HG02943 (cell line): ENCODE results near the gene GOLGA6L2.

ENCODE experiments used
- ATAC-seq: cut with Tn5 transposase; IDR thresholded peaks from one replicate; pipeline ENCODE4 v1.9.1; 2021; ENCODE audit warnings: mild to moderate bottlenecking, low read depth, moderate library complexity; ENCODE audit not compliant: unreplicated experiment

GOLGA6L2 gene, protein sequence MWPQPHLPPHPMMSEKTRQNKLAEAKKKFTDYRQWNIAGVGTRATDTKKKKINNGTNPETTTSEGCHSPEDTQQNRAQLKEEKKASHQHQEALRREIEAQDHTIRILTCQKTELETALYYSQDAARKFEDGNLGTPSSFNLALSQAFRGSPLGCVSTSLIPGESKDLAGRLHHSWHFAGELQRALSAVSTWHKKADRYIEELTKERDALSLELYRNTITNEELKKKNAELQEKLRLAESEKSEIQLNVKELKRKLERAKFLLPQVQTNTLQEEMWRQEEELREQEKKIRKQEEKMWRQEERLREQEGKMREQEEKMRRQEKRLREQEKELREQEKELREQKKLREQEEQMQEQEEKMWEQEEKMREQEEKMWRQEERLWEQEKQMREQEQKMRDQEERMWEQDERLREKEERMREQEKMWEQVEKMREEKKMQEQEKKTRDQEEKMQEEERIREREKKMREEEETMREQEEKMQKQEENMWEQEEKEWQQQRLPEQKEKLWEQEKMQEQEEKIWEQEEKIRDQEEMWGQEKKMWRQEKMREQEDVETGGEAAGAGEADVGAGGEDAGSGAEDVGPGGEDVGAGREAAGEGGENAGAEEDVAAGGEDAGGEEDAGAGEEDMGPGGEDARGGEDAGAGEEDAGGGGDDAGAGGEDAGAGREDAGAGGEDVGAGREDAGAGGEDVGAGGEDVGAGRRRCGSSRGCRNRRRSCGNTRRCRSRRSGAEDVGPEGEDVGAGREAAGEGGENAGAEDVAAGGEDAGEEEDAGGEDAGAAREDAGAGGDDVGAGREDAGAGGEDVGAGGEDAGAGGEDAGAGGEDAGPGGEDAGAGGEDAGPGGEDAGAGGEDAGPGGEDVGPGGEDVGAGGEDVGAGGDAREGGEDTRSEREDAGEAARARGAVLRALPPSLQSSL

DNA sequence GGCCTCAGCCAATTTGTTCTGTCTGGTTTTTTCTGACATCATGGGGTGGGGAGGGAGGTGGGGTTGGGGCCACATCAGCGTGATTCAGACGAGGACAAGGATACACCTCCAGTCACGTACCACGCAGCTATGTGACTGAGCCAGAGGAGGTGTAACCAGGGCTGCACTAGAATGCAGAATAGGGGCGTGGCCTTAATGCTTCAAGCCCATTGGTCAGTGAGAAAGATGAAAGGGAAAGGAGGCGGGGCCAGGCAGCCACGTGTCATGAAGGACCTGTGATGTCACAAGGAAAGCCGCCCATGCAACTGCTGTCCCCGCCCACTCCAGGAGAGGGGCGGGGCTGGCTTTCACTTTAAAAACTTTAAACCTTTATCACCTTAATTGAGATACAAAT, at the start of gene GOLGA6L2:
Gene GOLGA6L2, minus strand, starts transcription at position 137 of the 394 bp plus-strand sequence. Its CDS starts 62 bp downstream, at position 75.
- ATAC-seq, result no peak

DNA sequence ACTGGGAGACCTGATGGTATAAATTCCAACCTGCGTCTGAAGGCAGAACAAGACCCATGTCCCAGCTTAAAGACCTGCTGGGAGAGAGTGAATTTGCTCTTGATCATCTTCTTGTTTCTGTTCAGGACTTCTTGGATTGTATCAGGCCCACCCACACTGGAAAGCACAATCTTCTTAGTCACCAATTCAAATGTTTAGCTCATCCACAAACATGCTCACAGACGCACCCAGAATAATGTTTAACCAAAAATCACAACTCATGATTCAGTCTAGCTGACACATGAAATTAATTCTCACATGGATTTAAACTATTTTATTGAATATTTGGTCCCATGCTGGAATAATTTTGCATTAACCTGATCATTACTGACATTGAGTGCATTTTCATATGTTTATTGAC, 37.8 kb upstream of the GOLGA6L2 start:
- no peak for ATAC-seq

DNA sequence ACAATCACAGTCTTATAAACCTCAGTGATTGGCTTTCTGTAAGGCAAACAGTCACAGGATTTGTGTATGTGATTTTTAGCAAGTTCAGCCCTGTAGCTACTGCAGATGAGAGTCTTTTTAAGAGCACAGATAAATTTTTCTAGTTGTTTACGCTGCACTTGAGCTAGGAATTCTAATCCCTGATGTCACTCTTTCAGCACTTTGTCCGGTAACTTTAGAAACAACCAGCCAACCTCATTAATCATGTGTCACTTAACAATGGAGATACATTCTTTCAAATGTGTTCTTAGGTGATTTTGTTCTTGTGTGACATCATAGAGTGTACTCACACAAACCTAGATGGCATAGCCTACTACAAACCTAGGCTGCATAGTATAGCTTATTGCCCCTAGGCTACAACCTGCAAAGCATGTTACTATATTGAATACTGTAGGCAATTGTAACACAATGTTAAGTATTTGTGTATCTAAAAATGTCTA, 36.8 kb upstream of the GOLGA6L2 start:
- no peak for ATAC-seq

DNA sequence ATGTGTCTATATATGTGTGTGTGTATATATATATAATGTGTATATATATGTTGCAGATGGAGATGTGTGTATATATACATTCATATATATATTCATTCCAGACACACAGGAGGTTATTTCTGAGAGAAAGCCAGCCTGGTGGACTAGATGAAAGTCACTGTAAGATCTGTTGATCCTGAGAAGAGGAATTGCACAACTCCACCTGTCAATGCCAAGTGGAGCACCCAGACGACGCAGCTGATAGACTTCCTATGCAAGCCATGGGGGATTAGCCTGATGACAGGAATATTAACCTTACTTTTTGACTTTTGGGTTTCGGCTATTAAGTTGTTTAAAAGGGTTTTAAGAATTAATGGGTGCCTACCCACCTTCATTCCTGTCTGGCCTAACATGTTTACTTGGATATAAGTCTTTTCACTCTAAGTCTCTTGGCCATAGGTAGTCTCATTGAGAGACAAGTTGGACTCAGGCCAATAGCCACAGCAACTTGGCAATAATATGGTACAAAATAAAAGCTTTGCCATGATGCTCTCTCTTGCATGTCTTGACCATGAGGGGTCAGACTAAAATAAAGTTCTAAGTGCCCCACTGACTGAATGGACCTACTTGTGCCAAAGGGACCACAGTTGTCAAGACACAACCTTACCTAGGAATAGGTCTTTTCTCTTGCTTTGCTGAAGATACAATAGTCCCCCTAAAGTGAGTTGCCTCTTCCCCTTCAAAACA, 35.9 kb upstream of the GOLGA6L2 start:
- ATAC-seq, result no peak

DNA sequence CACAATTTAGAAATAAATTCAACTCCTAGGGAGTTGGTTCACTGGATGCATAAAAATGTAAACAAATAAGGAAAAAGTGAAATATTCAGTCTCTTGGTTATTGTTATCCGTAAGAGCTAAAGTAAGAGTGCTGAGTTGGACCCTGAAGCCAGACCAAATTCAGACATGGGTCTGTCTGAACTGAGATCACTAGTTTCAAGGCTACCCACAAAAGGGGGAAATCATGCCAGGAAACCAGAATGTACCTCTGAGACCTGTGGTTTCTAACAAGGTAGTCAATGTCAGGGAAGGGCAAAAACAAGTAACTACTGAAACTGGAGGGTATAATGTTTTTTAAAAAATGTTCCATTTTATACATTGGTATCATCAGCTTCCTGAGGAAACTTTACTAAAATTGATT, 35.2 kb upstream of the GOLGA6L2 start:
- ATAC-seq, result no peak

DNA sequence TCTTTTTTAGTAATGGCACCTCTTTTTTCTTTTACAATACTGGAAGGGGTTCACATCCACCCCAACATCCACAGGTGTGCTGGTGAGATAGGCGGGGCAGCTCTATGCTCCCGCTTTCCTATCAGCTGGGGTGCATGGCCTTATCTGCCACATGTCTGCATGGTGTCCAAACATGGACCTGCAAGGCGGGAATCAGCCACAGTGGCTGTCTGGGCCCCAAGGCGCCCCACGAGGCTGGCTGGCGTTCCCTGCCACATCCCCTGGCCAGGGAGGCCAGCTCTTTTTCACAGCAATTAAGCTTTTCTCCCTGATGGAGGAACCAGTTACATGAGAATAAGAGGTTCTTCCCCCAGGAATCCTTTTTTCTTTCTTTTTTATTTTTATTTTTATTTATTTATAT, 30.9 kb upstream of the GOLGA6L2 start:
- ATAC-seq, result no peak

DNA sequence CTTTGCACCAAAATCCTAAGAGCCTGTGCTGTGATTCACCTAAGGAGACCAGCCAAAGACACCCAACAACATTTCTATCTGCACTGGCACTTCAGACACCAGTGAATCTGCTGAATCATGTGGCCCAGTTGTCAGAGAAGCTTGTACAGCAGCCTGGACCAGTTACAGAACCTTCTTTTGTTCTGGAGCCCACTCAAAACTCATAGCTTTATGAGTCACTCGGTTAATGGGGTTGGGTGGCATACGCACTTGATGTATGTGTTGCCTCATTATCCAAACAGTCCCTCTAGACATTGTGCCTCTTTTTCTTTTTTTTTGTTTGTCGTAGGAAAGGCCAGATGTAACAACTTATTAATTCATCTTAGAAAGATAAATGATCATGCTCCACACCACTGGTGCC, 25.6 kb upstream of the GOLGA6L2 start:
- no peak for ATAC-seq

DNA sequence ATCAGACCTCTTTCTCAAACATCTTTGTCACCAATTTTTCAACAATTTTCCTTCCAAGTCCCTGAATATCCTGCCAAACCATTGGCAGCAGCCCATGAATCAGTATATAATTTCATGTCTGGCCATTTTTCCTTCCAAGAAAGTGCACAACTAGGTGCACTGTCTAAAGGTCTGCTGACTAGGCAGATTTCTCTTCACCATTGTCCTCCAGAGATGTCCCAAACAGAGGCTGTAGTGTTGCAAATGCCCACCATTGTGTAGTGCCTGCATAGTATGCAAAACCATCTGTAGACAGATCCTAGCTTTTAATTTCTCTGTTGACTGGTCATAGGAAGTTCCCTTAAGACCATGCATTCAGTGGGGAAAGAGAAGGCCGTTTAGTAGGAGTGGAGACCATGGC, 25.0 kb upstream of the GOLGA6L2 start:
- ATAC-seq, result no peak

DNA sequence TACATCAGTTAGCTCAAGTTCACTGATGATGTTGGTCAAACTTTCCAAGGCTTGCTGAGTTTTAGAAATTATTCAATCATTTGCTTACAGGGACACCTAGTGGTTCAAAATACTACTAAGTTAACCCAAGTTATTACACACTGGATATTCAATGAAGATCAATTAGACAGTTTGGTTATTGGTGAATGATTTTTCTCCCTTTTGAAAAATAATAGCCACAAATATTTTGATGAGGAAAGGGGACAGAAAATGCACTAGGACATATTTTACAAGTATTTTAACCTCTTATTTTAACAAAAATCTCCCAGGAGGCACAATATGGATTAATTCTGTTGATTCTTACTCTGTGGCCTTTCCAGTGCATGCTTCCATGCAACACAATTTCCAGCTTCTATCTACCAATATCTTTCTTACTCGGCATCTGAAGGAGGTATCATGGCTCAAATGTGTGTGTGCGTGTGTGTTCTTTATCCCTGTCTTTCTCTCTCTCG, 20.1 kb upstream of the GOLGA6L2 start:
- ATAC-seq, result no peak

DNA sequence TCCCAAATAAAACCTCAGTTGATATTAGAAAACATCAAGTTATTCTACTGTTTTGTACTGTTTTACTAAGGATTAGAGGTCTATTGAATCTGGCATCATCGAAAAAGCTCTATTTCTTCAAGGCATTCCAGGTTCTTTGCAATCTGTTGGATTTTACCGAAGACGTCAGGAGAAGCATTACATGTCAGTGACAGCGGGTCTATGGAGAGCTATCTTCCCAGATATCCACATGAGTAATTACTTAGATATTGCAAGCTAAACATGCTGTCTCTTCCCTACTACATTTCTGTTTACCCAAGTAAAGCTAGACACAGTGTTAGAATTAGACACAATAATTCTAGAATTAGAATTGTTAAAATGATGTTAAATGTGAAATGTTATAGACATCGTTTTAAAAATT, 10.8 kb upstream of the GOLGA6L2 start:
- ATAC-seq, result no peak

DNA sequence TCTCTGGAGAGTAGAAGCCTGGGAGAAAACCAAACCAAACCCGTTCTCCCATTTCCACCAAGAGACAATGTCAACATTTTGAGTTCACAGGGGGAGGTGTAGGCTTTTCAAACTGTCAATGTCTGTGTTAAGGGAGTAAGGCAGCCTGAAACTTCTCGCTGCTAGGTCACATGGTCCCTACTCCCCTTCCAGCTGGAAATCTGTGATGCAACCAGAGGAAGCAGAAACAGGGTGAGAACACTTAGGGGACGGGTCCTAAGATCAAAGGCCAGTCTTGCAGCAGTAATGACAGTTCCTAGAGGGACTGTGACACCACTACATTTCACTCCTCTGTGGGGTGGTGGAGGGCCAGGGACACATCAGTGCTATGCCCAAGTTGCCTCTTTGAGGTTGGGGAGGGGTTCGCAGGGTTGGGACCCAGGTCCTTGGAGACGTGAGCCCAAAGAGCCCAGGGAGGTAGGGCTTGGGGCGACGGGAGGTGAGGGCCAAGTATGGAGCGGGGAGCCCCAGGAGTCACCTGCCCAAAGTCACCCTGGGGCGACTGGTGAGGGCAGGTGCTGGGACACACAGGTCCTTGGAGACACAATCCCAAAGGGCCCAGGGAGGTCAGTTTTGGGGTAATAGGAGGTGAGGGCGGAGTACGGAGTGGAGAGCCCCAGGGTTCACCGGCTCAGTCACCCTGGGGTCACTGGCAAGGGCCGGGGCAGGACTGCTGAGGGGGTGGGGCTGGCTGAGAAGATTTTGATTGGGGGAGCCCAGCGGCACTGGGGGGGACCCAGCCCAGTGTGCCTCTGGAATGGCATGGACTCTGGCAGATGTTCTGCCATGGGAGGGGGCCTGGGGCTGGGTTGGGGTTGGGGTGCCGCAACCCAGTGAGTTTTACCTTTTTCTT, 582 bp downstream of the GOLGA6L2 start:
- no peak for ATAC-seq

DNA sequence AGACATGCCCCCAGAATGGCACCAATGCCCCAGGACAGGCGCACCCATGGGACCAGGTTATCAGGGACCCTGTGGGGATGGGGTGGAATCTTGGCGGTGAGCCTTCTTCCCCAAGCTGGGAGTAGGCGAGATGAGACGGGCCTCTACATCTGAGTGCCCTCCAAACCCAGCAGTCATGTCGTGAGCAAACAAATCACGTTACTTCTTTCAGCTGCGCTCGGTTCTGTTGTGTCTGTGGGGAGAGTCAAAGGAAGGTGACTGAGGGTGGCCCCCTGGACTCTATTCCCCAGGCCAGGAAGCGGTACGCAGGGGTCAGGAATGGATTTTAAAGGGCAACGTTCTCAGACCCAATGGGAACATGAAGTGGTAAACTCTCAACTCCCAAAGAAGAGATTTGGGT, 2.8 kb downstream of the GOLGA6L2 start:
- ATAC-seq, result no peak

DNA sequence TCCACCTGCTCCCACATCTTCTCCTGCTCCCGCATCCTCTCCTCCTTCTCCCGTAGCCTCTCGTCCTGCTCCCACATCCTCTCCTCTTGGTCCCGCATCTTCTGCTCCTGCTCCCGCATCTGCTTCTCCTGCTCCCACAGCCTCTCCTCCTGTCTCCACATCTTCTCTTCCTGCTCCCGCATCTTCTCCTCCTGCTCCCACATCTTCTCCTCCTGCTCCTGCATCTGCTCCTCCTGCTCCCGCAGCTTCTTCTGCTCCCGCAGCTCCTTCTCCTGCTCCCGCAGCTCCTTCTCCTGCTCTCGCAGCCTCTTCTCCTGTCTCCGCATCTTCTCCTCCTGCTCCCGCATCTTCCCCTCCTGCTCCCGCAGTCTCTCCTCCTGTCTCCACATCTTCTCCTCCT, 5.8 kb downstream of the GOLGA6L2 start:
- ATAC-seq, result no peak

DNA sequence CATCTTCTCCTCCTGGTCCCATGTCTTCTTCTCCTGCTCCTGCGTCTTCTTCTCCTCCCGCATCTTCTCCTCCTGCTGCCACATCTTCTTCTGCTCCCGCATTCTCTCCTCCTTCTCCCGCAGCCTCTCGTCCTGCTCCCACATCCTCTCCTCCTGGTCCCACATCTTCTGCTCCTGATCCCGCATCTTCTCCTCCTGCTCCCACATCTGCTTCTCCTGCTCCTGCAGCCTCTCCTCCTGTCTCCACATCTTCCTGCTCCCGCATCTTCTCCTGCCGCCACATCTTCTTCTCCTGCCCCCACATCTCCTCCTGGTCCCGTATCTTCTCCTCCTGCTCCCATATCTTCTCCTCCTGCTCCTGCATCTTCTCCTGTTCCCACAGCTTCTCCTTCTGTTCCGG, 6.4 kb downstream of the GOLGA6L2 start:
- ATAC-seq, result no peak

DNA sequence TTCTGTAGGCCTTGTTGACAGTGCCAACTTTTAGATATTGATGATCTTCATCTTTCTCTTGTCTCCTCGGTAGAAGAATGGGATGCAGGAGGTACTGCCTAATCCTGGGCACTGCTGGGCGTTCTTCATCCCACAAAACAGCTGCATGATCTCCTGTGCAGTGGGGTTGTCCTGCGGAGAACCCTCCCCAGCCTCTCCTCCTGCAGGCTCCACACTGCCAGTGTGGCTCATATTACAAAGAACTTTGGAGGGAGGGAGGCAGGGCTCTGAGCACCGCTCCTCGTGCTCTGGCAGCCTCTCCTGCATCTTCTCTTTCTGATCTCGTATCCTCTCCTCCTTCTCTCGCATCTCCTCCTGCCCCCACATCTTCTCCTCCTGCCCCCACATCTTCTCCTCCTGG, 7.5 kb downstream of the GOLGA6L2 start:
- ATAC-seq, result no peak

DNA sequence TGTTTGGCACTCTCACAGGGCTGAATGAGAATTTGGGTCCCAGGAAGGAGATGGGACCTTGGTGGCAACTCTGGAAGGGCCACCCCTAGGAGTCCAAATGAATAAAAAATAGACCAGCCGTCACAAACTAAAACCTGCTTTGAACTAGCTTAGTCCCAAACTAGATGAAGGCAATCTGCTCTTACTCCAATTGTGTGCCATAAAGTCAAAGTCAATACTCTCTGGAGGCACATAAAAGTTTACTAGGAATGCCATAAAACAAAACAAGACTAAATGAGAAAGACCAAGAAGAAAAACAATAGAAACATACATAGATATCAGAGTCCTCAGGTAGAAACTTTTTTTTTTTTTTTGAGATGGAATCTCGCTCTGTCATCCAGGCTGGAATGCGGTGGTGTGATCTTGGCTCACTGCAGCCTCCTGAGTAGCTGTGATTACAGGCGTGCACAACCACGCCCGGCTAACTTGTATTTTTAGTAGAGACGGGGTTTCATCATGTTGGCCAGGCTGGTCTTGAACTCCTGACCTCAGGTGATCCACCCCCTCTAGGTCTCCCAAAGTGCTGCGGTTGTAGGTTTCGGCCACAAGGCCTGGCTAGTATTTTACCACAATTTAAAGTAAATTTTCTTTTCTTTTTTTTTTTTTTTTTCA, 8.1 kb downstream of the GOLGA6L2 start:
- ATAC-seq, result no peak

DNA sequence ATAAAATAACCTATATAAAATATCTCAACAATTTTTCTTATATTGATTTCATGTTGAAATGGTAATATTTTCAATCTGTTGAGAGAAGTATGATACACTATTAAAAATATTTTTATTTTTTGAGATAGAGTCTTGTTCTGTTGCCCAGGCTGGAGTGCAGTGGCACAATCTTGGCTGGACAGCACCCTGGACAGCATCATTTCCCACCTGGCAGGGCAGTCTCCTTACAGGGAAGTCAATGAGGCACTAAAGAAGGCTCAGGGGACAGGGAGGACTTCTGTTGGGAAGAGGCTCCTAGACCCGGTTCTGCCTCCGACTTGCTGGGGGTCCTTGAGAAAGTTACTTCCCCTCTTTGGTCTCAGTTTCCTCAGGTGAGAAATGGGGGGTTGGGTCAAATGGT, 9.4 kb downstream of the GOLGA6L2 start:
- no peak for ATAC-seq

DNA sequence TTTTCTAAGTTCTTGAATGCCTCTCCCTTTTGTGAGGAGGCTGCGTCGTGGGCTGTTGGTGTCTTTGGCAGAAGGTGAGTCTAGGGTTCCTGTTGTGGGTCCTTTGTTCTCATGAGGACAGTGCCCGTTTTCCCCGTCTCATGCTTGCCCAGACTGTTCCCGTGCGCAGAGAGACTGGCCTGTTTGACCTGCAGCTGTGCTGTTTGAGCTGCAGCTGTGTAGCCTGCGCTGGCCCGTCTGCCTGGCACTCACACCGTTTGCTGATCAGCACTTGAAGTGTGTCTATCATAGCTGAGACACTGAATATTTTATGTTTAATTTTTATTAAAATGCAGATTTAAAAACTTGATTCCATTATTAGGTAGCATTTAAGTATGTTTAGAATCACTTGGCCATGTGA, 9.9 kb downstream of the GOLGA6L2 start:
- no peak for ATAC-seq

DNA sequence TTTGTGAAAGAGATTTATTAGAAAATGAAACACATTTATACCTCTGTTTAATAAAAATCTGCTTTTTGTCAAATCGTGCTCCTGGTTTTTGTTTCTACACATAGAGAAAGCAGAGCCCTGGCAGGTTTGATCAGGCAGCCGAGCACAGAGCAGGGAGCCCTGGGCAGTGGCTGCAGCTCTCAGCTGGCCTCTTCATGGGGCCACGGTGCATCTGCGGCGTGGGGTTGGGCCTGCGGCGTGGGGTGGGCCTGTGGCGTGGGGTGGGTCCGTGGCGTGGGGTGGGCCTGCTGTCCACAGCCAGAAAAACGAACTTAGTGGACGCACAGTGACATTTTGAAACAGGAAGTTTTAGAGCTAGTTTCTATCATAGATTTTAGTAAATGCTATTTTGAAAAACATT, 10.6 kb downstream of the GOLGA6L2 start:
- ATAC-seq, result no peak
